Endodermal cell (in vitro differentiated cells): ENCODE results near the gene CSTF2T. TPM values are rescaled to one million over a fixed set of nuclear protein-coding genes. Genes with fewer than 3 reads are reported as not detected.
A peak's percentile ranks its signal among the peaks of the same experiment; 100 is the strongest.

ENCODE experiments used
- DNase-seq: peaks from one replicate; pipeline ENCODE4 v3.0.0-alpha.2; 2017
- H3K27ac ChIP-seq: 2 replicates; pipeline ENCODE4 v1.5.1; 2013; ENCODE audit warnings: mild to moderate bottlenecking, low read depth, low read length, moderate library complexity
- H3K27me3 ChIP-seq: 2 replicates; pipeline ENCODE4 v1.6.1; 2013; ENCODE audit warnings: mild to moderate bottlenecking, low read length, moderate library complexity; ENCODE audit not compliant: insufficient read depth, control insufficient read depth, poor library complexity, severe bottlenecking
- H3K36me3 ChIP-seq: 2 replicates; pipeline ENCODE4 v1.7.0; 2013; ENCODE audit warnings: mild to moderate bottlenecking, low read length, moderate library complexity; ENCODE audit not compliant: control insufficient read depth, insufficient read depth
- H3K4me1 ChIP-seq: one replicate; pipeline ENCODE4 v1.7.0; 2013; ENCODE audit warnings: low read length; ENCODE audit not compliant: control insufficient read depth, insufficient read depth
- H3K4me3 ChIP-seq: 2 replicates; pipeline ENCODE4 v1.5.1; 2013; ENCODE audit warnings: mild to moderate bottlenecking, low read length, moderate library complexity
- H3K9ac ChIP-seq: 2 replicates; pipeline ENCODE4 v1.6.1; 2013; ENCODE audit warnings: mild to moderate bottlenecking, low read length, moderate library complexity; ENCODE audit not compliant: poor library complexity, severe bottlenecking; ENCODE audit errors: extremely low read depth
- H3K9me3 ChIP-seq: 2 replicates; pipeline ENCODE4 v1.6.1; 2013; ENCODE audit warnings: mild to moderate bottlenecking, low read length, moderate library complexity; ENCODE audit not compliant: control insufficient read depth
- H3K27ac Mint-ChIP-seq: 2 replicates; pipeline ENCODE4 v1.8.0; 2020; ENCODE audit warnings: mixed read lengths
- H3K27me3 Mint-ChIP-seq: 2 replicates; pipeline ENCODE4 v1.8.0; 2021; ENCODE audit warnings: mild to moderate bottlenecking, mixed read lengths; ENCODE audit not compliant: insufficient read depth
- H3K36me3 Mint-ChIP-seq: 2 replicates; pipeline ENCODE4 v1.8.0; 2020; ENCODE audit warnings: low read depth, mixed read lengths
- H3K4me1 Mint-ChIP-seq: 2 replicates; pipeline ENCODE4 v1.8.0; 2020; ENCODE audit warnings: mixed read lengths
- H3K4me3 Mint-ChIP-seq: 2 replicates; pipeline ENCODE4 v1.8.0; 2020; ENCODE audit warnings: mild to moderate bottlenecking, moderate library complexity, mixed read lengths
- H3K9me3 Mint-ChIP-seq: 2 replicates; pipeline ENCODE4 v1.8.0; 2020; ENCODE audit warnings: mild to moderate bottlenecking, mixed read lengths
- CTCF ChIP-seq: fragments of 200-600 bp; sonication (generic); conservative IDR thresholded peaks from 2 replicates; pipeline ENCODE4 v1.5.0; 2021; ENCODE audit warnings: antibody characterized with exemption, mild to moderate bottlenecking
- WGBS, 2 experiments: methylation state at CpG; one replicate each; pipeline versions ENCODE4 v1.1.5 to v1.1.7; 2013; ENCODE audit warnings: missing lambda C conversion rate in 2 of 2, mixed read lengths in 1 of 2; ENCODE audit not compliant: insufficient coverage in 1 of 2, insufficient read length in 1 of 2; 5-methylcytosine and 5-hydroxymethylcytosine counted together
- total RNA-seq, 2 donors: library from RNA; stranded (reverse); fragmentation: NEBNext Ultra II Directional in 1 of 2; extraction: Animal tissue kit (Norgen Biotek cat#: 25700) in 1 of 2; gene quantifications; 2 replicates in 1 of 2; 3 replicates in 1 of 2; pipeline ENCODE4 v1.2.1, GENCODE V29; 2021

Gene CSTF2T
- total RNA-seq, 2 donors from 2014 or later: 26.9 to 32.9 TPM

DNA sequence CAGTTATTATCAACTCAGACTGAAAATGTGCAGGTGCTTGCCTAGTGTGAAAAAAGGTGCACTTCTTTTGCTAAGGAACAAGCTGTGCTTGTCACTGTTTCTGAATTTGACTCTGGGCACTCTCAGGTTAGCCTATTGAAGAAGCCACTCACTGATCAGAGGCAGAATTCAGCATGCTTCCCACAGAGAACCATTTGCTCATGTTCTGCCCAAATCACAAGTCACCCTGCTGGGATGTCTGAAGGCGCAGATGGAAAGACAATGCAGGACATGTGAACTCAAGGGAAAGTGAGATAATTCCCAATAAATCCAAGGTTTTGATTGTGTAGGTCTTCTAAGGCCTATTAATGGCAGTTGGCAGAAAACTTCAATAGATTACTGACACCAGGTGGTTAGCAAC lies 47.8 kb upstream of the CSTF2T start:
- peaks cover 6% of the 10 kb centered on the region for H3K4me1 Mint-ChIP-seq
- H3K27me3 Mint-ChIP-seq: peaks cover 11% of the 10 kb centered on the region
- 62 to 86% methylated on average over 1 of the region's 1 CpG for WGBS, 2 experiments
- H3K4me3 Mint-ChIP-seq: no peak overlapping the region
- H3K9me3 ChIP-seq: no peaks in the 10 kb centered on the region
- no peak overlapping the region for H3K27ac ChIP-seq
- no peaks in the 10 kb centered on the region for H3K4me1 ChIP-seq
- peak; percentile 52 for DNase-seq
- no peak overlapping the region for H3K27ac Mint-ChIP-seq
- H3K36me3 Mint-ChIP-seq: no peaks in the 10 kb centered on the region
- TF ChIP-seq CTCF: no peak
- H3K4me3 ChIP-seq: no peak overlapping the region
- no peak overlapping the region for H3K9ac ChIP-seq
- H3K27me3 ChIP-seq: peaks cover 50% of the 10 kb centered on the region
- H3K36me3 ChIP-seq: no peaks in the 10 kb centered on the region
- H3K9me3 Mint-ChIP-seq: no peaks in the 10 kb centered on the region

GRCh38 chr10:51745397-51745796 lies 46.0 kb upstream of the CSTF2T start:
- 88 to 95% methylated on average over 2 of the region's 2 CpGs for WGBS, 2 experiments
- Histone ChIP-seq H3K4me1 (no peaks in the 10 kb centered on the region), H3K27ac (no peak overlapping the region), H3K4me3 (no peak overlapping the region), H3K9me3 (no peaks in the 10 kb centered on the region), H3K36me3 (no peaks in the 10 kb centered on the region), H3K27me3 (peaks cover 63% of the 10 kb centered on the region), H3K9ac (no peak overlapping the region)
- no peaks in the 10 kb centered on the region for H3K9me3 Mint-ChIP-seq
- no peaks in the 10 kb centered on the region for H3K36me3 Mint-ChIP-seq
- peaks cover 11% of the 10 kb centered on the region for H3K27me3 Mint-ChIP-seq
- no peak overlapping the region for H3K4me3 Mint-ChIP-seq
- TF ChIP-seq CTCF: no peak
- DNase-seq: no peak
- no peak overlapping the region for H3K27ac Mint-ChIP-seq
- peaks cover 6% of the 10 kb centered on the region for H3K4me1 Mint-ChIP-seq

DNA sequence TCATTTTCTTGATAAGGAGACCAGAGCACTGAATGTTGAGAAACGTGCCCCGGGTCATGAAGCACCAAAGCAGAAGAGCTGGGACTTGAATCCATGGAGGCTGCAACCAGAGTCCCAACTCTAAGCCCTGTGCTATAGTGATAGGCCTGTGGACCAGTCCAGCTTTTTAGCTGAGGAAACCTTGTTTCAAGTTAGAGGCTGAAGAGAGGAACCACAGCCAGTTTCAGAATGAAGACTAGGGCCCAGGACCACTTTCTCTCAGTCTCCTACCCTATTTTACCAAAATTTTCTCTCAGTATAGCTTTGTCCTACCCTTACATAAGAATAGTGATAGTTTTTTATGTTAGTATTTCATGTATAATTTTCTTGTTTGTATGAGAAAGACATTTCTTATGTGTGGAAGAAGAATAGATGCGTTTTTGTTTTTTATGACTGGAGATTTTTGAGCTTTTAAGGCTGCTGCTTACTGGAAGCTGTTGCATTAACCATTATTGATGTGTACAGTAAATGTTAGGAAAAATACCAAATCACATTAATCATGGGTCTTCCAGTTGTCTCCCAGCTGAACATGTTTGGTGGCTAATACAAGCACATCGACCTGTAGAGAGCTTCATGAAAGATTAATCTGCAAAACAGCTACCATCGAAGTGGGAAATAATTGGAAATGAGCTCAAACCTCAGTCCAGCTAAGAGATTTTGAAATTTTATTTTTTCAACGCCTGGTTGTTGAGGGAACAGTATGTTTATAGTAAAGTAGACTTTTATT lies 45.0 kb upstream of the CSTF2T start:
- Histone ChIP-seq H3K36me3 (no peaks in the 10 kb centered on the region), H3K4me1 (no peaks in the 10 kb centered on the region), H3K9me3 (no peaks in the 10 kb centered on the region), H3K27me3 (peaks cover 59% of the 10 kb centered on the region), H3K9ac (no peak overlapping the region), H3K4me3 (no peak overlapping the region), H3K27ac (no peak overlapping the region)
- peaks cover 6% of the 10 kb centered on the region for H3K4me1 Mint-ChIP-seq
- no peak overlapping the region for H3K27ac Mint-ChIP-seq
- H3K9me3 Mint-ChIP-seq: no peaks in the 10 kb centered on the region
- no peak overlapping the region for H3K4me3 Mint-ChIP-seq
- H3K27me3 Mint-ChIP-seq: peaks cover 9% of the 10 kb centered on the region
- no peak for DNase-seq
- H3K36me3 Mint-ChIP-seq: no peaks in the 10 kb centered on the region
- TF ChIP-seq CTCF: no peak
- WGBS, 2 experiments: 93 to 97% methylated on average over 4 to 6 of the region's 6 CpGs
